Adrenal gland (tissue), 5 donors: Measurements from ENCODE around the gene IFNA10.

Experiments
- CTCF ChIP-seq, 6 experiments: fragments of 450-650 bp in 4 of 6; fragments of 200-600 bp in 2 of 6; sonication (generic) in 1 of 6; IDR thresholded peaks; 1 replicate in 5 of 6; 2 replicates in 1 of 6; pipeline versions ENCODE4 v1.5.1 to v1.8.0; 2016 to 2021; ENCODE audit warnings: antibody characterized with exemption in 6 of 6, mild to moderate bottlenecking in 2 of 6, moderate library complexity in 1 of 6
- POLR2A ChIP-seq, 2 donors: fragments of 450-650 bp; IDR thresholded peaks; one replicate each; pipeline ENCODE4 v1.6.1; 2017; ENCODE audit warnings: antibody characterized with exemption in 2 of 2, mild to moderate bottlenecking in 2 of 2, moderate library complexity in 1 of 2
- donor health status: DM: no; HTN: no; CAD: no.

- TF ChIP-seq POLR2A (IDR thresholded peaks at IDR 0.05) (no peak), CTCF (IDR thresholded peaks at IDR 0.05) (no peak)
These were observed 3.4 kb upstream of the IFNA10 start for GRCh38 chr9:21210311-21210710.
